Esophagus squamous epithelium (tissue), 4 donors: Measurements from ENCODE around the gene LONRF3.

Experiments used
- CTCF ChIP-seq, 6 experiments: fragments of 450-650 bp in 4 of 6; fragments of 200-600 bp in 2 of 6; sonication (generic) in 2 of 6; IDR thresholded peaks; one replicate each; pipeline ENCODE4 v1.5.1; 2016 to 2019; ENCODE audit warnings: antibody characterized with exemption in 6 of 6, mild to moderate bottlenecking in 4 of 6, moderate library complexity in 4 of 6
- POLR2A ChIP-seq, 4 donors: fragments of 450-650 bp; IDR thresholded peaks; one replicate each; pipeline ENCODE4 v1.6.1; 2017; ENCODE audit warnings: antibody characterized with exemption in 4 of 4, mild to moderate bottlenecking in 4 of 4, moderate library complexity in 3 of 4

- no peak for TF ChIP-seq CTCF (IDR thresholded peaks at IDR 0.05)
- no peak for TF ChIP-seq POLR2A (IDR thresholded peaks at IDR 0.05)
These were observed 2.4 kb downstream of the LONRF3 start for GRCh38 chrX:118976599-118977340.
